Measurements from ENCODE around the gene GPR158. TPM values are rescaled to one million over a fixed set of nuclear protein-coding genes. Genes with fewer than 3 reads are reported as not detected.

Gene GPR158
- total and polyA plus RNA-seq, 4 donors, result 0.03 to 0.08 TPM; not detected in 2

DNA sequence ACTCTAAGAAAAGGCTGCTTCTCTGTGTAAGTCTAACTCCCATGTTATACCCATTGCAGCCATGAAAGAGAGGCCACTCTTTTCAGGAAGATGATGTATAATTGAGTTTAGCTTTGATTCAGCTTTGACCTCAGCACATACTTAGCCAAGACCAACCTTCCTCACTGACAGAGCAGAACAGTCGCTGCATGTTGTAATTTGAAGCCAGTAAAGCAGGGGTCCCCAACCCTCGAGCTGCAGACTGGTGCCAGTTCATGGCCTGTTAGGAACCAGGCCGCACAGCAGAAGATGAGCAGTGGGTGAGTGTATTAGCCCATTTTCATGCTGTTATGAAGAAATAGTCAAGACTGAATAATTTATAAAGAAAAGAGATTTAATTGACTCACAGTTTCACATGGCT is 223.9 kb downstream of the GPR158 start:
- H3K27ac ChIP-seq (ENCODE audit: low read depth in 1 of 2, low read length in 2 of 2), result no peak overlapping the region
- H3K27me3 ChIP-seq (ENCODE audit: control insufficient read depth in 4 of 4, insufficient read depth in 4 of 4, low read length in 3 of 4), result no peaks in the 10 kb centered on the region
- H3K9ac ChIP-seq (ENCODE audit: low read depth in 1 of 2, low read length in 2 of 2), result no peak overlapping the region
- H3K36me3 ChIP-seq (ENCODE audit: control insufficient read depth in 4 of 4, insufficient read depth in 3 of 4, low read depth in 1 of 4, low read length in 3 of 4), result no peaks in the 10 kb centered on the region
- WGBS, result 40% methylated on average over 3 of the region's 3 CpGs
- no peaks in the 10 kb centered on the region for H3K9me3 ChIP-seq (ENCODE audit: control insufficient read depth in 4 of 4, low read length in 3 of 4)
- H3K4me1 ChIP-seq (ENCODE audit: control insufficient read depth in 4 of 4, insufficient read depth in 4 of 4, low read length in 3 of 4), result no peaks in the 10 kb centered on the region
- no peak for DNase-seq (ENCODE audit: low spot score)
- no peak overlapping the region for H3K4me3 ChIP-seq (ENCODE audit: low read depth in 1 of 3, low read length in 3 of 3)
- TF ChIP-seq SP1 (IDR thresholded peaks at IDR 0.05) (no peak), YY1 (IDR thresholded peaks at IDR 0.05) (no peak)

DNA sequence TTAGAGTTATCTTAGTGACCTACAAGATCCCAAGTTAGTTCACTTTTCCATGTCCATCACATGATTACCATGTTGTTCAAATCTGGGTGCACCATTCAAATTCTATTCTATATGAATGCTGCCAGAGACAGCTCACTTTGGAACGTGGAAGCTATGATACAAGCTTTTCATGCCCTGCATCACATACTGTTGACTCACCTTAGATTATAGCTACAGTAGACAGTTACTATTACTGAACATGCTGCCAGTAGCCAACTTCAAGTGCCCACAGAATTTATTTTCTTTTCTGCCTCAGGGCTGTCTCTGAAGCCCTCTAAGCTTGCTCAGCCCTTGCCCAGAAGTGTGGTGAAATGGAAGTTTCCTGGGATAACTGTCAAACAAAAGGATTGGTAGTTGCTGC is 231.1 kb downstream of the GPR158 start:
- Histone ChIP-seq H3K4me1 (ENCODE audit: control insufficient read depth in 4 of 4, insufficient read depth in 4 of 4, low read length in 3 of 4) (no peaks in the 10 kb centered on the region), H3K9ac (ENCODE audit: low read depth in 1 of 2, low read length in 2 of 2) (no peak overlapping the region), H3K36me3 (ENCODE audit: control insufficient read depth in 4 of 4, insufficient read depth in 3 of 4, low read depth in 1 of 4, low read length in 3 of 4) (no peaks in the 10 kb centered on the region), H3K27ac (ENCODE audit: low read depth in 1 of 2, low read length in 2 of 2) (no peak overlapping the region), H3K9me3 (ENCODE audit: control insufficient read depth in 4 of 4, low read length in 3 of 4) (no peaks in the 10 kb centered on the region), H3K27me3 (ENCODE audit: control insufficient read depth in 4 of 4, insufficient read depth in 4 of 4, low read length in 3 of 4) (no peaks in the 10 kb centered on the region), H3K4me3 (ENCODE audit: low read depth in 1 of 3, low read length in 3 of 3) (no peak overlapping the region)
- WGBS, result 57% methylated on average over 1 of the region's 1 CpG
- TF ChIP-seq RXRA (IDR thresholded peaks at IDR 0.05) (no peak), TAF1 (conservative IDR thresholded peaks at IDR 0.05) (no peak), FOXA2 (IDR thresholded peaks at IDR 0.05) (no peak), EGR1 (IDR thresholded peaks at IDR 0.05; ENCODE audit: low read depth in 2 of 2) (no peak), HNF4A (conservative IDR thresholded peaks at IDR 0.05) (no peak), JUND (IDR thresholded peaks at IDR 0.05) (no peak), FOXA1 (IDR thresholded peaks at IDR 0.05) (no peak), HNF4G (IDR thresholded peaks at IDR 0.05) (no peak), YY1 (IDR thresholded peaks at IDR 0.05) (no peak), SP1 (IDR thresholded peaks at IDR 0.05) (no peak)
- TF ChIP-seq, protein P1, sequence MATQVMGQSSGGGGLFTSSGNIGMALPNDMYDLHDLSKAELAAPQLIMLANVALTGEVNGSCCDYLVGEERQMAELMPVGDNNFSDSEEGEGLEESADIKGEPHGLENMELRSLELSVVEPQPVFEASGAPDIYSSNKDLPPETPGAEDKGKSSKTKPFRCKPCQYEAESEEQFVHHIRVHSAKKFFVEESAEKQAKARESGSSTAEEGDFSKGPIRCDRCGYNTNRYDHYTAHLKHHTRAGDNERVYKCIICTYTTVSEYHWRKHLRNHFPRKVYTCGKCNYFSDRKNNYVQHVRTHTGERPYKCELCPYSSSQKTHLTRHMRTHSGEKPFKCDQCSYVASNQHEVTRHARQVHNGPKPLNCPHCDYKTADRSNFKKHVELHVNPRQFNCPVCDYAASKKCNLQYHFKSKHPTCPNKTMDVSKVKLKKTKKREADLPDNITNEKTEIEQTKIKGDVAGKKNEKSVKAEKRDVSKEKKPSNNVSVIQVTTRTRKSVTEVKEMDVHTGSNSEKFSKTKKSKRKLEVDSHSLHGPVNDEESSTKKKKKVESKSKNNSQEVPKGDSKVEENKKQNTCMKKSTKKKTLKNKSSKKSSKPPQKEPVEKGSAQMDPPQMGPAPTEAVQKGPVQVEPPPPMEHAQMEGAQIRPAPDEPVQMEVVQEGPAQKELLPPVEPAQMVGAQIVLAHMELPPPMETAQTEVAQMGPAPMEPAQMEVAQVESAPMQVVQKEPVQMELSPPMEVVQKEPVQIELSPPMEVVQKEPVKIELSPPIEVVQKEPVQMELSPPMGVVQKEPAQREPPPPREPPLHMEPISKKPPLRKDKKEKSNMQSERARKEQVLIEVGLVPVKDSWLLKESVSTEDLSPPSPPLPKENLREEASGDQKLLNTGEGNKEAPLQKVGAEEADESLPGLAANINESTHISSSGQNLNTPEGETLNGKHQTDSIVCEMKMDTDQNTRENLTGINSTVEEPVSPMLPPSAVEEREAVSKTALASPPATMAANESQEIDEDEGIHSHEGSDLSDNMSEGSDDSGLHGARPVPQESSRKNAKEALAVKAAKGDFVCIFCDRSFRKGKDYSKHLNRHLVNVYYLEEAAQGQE (IDR thresholded peaks at IDR 0.05), result no peak
- TF ChIP-seq, protein P2, sequence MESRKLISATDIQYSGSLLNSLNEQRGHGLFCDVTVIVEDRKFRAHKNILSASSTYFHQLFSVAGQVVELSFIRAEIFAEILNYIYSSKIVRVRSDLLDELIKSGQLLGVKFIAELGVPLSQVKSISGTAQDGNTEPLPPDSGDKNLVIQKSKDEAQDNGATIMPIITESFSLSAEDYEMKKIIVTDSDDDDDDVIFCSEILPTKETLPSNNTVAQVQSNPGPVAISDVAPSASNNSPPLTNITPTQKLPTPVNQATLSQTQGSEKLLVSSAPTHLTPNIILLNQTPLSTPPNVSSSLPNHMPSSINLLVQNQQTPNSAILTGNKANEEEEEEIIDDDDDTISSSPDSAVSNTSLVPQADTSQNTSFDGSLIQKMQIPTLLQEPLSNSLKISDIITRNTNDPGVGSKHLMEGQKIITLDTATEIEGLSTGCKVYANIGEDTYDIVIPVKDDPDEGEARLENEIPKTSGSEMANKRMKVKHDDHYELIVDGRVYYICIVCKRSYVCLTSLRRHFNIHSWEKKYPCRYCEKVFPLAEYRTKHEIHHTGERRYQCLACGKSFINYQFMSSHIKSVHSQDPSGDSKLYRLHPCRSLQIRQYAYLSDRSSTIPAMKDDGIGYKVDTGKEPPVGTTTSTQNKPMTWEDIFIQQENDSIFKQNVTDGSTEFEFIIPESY (IDR thresholded peaks at IDR 0.05), result no peak
- TF ChIP-seq, protein P3, sequence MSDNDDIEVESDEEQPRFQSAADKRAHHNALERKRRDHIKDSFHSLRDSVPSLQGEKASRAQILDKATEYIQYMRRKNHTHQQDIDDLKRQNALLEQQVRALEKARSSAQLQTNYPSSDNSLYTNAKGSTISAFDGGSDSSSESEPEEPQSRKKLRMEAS (IDR thresholded peaks at IDR 0.05), result no peak
- TF ChIP-seq, protein P4, sequence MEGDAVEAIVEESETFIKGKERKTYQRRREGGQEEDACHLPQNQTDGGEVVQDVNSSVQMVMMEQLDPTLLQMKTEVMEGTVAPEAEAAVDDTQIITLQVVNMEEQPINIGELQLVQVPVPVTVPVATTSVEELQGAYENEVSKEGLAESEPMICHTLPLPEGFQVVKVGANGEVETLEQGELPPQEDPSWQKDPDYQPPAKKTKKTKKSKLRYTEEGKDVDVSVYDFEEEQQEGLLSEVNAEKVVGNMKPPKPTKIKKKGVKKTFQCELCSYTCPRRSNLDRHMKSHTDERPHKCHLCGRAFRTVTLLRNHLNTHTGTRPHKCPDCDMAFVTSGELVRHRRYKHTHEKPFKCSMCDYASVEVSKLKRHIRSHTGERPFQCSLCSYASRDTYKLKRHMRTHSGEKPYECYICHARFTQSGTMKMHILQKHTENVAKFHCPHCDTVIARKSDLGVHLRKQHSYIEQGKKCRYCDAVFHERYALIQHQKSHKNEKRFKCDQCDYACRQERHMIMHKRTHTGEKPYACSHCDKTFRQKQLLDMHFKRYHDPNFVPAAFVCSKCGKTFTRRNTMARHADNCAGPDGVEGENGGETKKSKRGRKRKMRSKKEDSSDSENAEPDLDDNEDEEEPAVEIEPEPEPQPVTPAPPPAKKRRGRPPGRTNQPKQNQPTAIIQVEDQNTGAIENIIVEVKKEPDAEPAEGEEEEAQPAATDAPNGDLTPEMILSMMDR (IDR thresholded peaks at IDR 0.05; ENCODE audit: low read depth, low read length, missing input control), result no peak
- DNase-seq (ENCODE audit: low spot score), result no peak
